K562 (cell line): Measurements from ENCODE around the gene CLCNKA. TPM values are rescaled to one million over a fixed set of nuclear protein-coding genes. Genes with fewer than 3 reads are reported as not detected.
A peak's percentile ranks its signal among the peaks of the same experiment; 100 is the strongest.

ENCODE experiments used
- ATF7 ChIP-seq: fragments of 450-650 bp; IDR thresholded peaks from 2 replicates; pipeline ENCODE4 v1.7.1; 2014; ENCODE audit warnings: mild to moderate bottlenecking, moderate library complexity
- CBX5 ChIP-seq: IDR thresholded peaks from 2 replicates; pipeline ENCODE4 v1.6.1; 2014; ENCODE audit warnings: low read depth, borderline replicate concordance
- KDM4B ChIP-seq, 2 experiments: fragments of 450-650 bp in 1 of 2; sonication (generic) in 1 of 2; IDR thresholded peaks; 2 replicates each; pipeline ENCODE4 v1.6.1; 2016 to 2017; ENCODE audit warnings: borderline replicate concordance in 2 of 2, antibody characterized with exemption in 1 of 2, low read depth in 1 of 2, mild to moderate bottlenecking in 1 of 2
- KLF1 ChIP-seq: fragments of 450-650 bp; IDR thresholded peaks from 2 replicates; pipeline ENCODE4 v1.6.1; 2016; ENCODE audit warnings: missing genetic modification characterization, missing compliant biosample characterization
- RB1 ChIP-seq: fragments of 450-650 bp; IDR thresholded peaks from 2 replicates; pipeline ENCODE4 v1.6.1; 2017; ENCODE audit warnings: low read depth, mild to moderate bottlenecking
- SMC3 ChIP-seq: conservative IDR thresholded peaks from 2 replicates; pipeline ENCODE4 v1.6.1; 2011; ENCODE audit warnings: low read depth, low read length, improper control_type of control experiment; ENCODE audit not compliant: insufficient read depth
- TEAD1 ChIP-seq, 2 experiments: fragments of 450-650 bp in 1 of 2; sonication (generic) in 1 of 2; formaldehyde crosslinking; IDR thresholded peaks; 2 replicates each; pipeline versions ENCODE4 v1.4.0 to v1.8.0; 2020 to 2022; ENCODE audit warnings: mild to moderate bottlenecking in 2 of 2, missing genetic modification reagents in 1 of 2
- TEAD4 ChIP-seq, 2 experiments: sonication (generic) in 1 of 2; formaldehyde crosslinking in 1 of 2; IDR thresholded peaks; 2 replicates each; pipeline versions ENCODE4 v1.6.1 to v1.8.0; 2012 to 2022; ENCODE audit warnings: borderline replicate concordance in 1 of 2, inconsistent platforms in 1 of 2, low read length in 1 of 2, mild to moderate bottlenecking in 1 of 2, missing genetic modification reagents in 1 of 2
- ZNF408 ChIP-seq: fragments of 250-450 bp; sonication (Bioruptor Pico); IDR thresholded peaks from 2 replicates; pipeline ENCODE4 v1.4.0; 2020; ENCODE audit warnings: low read depth, mild to moderate bottlenecking, moderate library complexity
- ZZZ3 ChIP-seq: fragments of 450-650 bp; IDR thresholded peaks from 2 replicates; pipeline ENCODE4 v1.6.1; 2016; ENCODE audit warnings: antibody characterized with exemption, mild to moderate bottlenecking, moderate library complexity
- polyA plus RNA-seq, 8 experiments: library from polyadenylated mRNA; depleted of rRNA in 4 of 8; stranded (reverse) in 5 of 8; unstranded in 3 of 8; fragments of >200 nt; fragmentation: Nextera tagmentation in 2 of 8; fragmentation: Illumina TruSeq in 1 of 8; extraction: Ambion mirVana in 2 of 8; extraction: Trizol in 1 of 8; gene quantifications; 2 replicates each; pipeline versions ENCODE4 v1.2.1 to v1.2.3, GENCODE V29; 2011 to 2014; ENCODE audit warnings: inconsistent platforms in 1 of 8, missing spikeins in 1 of 8
- total RNA-seq, 7 experiments: library from RNA; depleted of rRNA in 6 of 7; stranded (reverse); fragments of >200 nt in 6 of 7; fragmentation: Illumina TruSeq in 2 of 7; extraction: Trizol in 2 of 7; gene quantifications; 2 replicates each; pipeline versions ENCODE4 v1.2.1 to v1.2.3, GENCODE V29; 2011 to 2021; ENCODE audit warnings: low replicate concordance in 1 of 7
- TF ChIP-seq, protein P1 (sequence below), 2 experiments: fragments of 250-450 bp in 1 of 2; fragments of 450-650 bp in 1 of 2; sonication (Bioruptor Pico) in 1 of 2; IDR thresholded peaks; 2 replicates each; pipeline versions ENCODE4 v1.6.1 to v1.8.0; 2016 to 2021; ENCODE audit warnings: mild to moderate bottlenecking in 2 of 2, moderate library complexity in 2 of 2, missing compliant biosample characterization in 1 of 2, missing genetic modification characterization in 1 of 2
- TF ChIP-seq, protein P2 (sequence below), 2 experiments: fragments of 450-650 bp; conservative IDR thresholded peaks; 2 replicates each; pipeline ENCODE4 v1.6.1; 2017; ENCODE audit warnings: mild to moderate bottlenecking in 2 of 2, moderate library complexity in 2 of 2
- TF ChIP-seq, protein P3 (sequence below): fragments of 450-650 bp; IDR thresholded peaks from 2 replicates; pipeline ENCODE4 v1.6.1; 2017; ENCODE audit warnings: antibody characterized with exemption, mild to moderate bottlenecking
- TF ChIP-seq, protein P4 (sequence below): fragments of 450-650 bp; IDR thresholded peaks from 2 replicates; pipeline ENCODE4 v1.6.1; 2016
- TF ChIP-seq, protein P5 (sequence below): sonication (generic); formaldehyde crosslinking; IDR thresholded peaks from 2 replicates; pipeline ENCODE4 v1.8.1; 2022; ENCODE audit warnings: missing genetic modification reagents
- TF ChIP-seq, protein P6 (sequence below): sonication (generic); formaldehyde crosslinking; IDR thresholded peaks from 2 replicates; pipeline ENCODE4 v1.8.0; 2022; ENCODE audit warnings: mild to moderate bottlenecking, missing genetic modification reagents

CLCNKA gene
- total and polyA plus RNA-seq, 9 of the 15 experiments (the other 6 are each of a cell fraction or from before 2014, with no cell fraction given), result 0.03 to 0.37 (median 0.10) TPM; not detected in 3

DNA sequence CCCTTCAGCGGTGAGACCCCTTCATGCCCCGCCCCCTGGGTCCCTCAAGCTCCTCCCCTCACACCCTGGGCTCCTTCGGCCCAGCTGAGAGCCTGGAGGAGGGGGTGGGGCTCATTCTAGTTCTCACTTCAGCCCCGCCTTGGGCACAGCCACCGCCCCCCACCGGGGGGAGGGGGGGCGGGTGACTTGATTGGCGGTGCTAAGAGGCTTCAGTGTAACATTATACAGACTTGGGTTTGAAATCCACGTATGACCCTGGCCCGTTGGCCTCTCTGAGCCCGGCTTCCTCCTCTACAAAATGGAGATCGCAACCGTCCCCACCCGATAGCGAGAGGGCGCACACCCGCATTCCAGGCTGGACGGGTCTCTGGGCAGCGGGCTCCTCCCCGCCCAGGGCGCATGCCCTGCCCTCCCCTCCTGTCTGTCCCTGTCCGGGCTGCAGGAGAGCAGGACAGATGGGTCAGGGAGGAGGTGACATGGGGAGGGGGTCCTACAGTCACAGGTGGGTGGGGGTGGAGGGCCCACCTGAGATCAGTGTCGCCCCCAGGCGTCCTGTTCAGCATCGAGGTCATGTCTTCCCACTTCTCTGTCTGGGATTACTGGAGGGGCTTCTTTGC, 26.8 kb downstream of the CLCNKA start (continued):
- TF ChIP-seq, protein P1, sequence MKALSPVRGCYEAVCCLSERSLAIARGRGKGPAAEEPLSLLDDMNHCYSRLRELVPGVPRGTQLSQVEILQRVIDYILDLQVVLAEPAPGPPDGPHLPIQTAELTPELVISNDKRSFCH (CRISPR knock-in tag; IDR thresholded peaks at IDR 0.05), result no peak
- TF ChIP-seq, protein P1 (tag; IDR thresholded peaks at IDR 0.05), result no peak
- TF ChIP-seq ATF7, result peak; percentile 94
- TF ChIP-seq, protein P2, sequence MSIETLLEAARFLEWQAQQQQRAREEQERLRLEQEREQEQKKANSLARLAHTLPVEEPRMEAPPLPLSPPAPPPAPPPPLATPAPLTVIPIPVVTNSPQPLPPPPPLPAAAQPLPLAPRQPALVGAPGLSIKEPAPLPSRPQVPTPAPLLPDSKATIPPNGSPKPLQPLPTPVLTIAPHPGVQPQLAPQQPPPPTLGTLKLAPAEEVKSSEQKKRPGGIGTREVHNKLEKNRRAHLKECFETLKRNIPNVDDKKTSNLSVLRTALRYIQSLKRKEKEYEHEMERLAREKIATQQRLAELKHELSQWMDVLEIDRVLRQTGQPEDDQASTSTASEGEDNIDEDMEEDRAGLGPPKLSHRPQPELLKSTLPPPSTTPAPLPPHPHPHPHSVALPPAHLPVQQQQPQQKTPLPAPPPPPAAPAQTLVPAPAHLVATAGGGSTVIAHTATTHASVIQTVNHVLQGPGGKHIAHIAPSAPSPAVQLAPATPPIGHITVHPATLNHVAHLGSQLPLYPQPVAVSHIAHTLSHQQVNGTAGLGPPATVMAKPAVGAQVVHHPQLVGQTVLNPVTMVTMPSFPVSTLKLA (conservative IDR thresholded peaks at IDR 0.05), result peak in 1 of 2 experiments; percentile 30; a peak in 1 of 4 replicates
- no peak for TF ChIP-seq CBX5
- TF ChIP-seq RB1, result 0 out of 2 replicates have a peak, but pooled peaks have one; percentile 17
- TF ChIP-seq, protein P3, sequence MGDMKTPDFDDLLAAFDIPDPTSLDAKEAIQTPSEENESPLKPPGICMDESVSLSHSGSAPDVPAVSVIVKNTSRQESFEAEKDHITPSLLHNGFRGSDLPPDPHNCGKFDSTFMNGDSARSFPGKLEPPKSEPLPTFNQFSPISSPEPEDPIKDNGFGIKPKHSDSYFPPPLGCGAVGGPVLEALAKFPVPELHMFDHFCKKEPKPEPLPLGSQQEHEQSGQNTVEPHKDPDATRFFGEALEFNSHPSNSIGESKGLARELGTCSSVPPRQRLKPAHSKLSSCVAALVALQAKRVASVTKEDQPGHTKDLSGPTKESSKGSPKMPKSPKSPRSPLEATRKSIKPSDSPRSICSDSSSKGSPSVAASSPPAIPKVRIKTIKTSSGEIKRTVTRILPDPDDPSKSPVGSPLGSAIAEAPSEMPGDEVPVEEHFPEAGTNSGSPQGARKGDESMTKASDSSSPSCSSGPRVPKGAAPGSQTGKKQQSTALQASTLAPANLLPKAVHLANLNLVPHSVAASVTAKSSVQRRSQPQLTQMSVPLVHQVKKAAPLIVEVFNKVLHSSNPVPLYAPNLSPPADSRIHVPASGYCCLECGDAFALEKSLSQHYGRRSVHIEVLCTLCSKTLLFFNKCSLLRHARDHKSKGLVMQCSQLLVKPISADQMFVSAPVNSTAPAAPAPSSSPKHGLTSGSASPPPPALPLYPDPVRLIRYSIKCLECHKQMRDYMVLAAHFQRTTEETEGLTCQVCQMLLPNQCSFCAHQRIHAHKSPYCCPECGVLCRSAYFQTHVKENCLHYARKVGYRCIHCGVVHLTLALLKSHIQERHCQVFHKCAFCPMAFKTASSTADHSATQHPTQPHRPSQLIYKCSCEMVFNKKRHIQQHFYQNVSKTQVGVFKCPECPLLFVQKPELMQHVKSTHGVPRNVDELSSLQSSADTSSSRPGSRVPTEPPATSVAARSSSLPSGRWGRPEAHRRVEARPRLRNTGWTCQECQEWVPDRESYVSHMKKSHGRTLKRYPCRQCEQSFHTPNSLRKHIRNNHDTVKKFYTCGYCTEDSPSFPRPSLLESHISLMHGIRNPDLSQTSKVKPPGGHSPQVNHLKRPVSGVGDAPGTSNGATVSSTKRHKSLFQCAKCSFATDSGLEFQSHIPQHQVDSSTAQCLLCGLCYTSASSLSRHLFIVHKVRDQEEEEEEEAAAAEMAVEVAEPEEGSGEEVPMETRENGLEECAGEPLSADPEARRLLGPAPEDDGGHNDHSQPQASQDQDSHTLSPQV, result 0 out of 2 replicates have a peak, but pooled peaks have one; percentile 17
- TF ChIP-seq, protein P4, sequence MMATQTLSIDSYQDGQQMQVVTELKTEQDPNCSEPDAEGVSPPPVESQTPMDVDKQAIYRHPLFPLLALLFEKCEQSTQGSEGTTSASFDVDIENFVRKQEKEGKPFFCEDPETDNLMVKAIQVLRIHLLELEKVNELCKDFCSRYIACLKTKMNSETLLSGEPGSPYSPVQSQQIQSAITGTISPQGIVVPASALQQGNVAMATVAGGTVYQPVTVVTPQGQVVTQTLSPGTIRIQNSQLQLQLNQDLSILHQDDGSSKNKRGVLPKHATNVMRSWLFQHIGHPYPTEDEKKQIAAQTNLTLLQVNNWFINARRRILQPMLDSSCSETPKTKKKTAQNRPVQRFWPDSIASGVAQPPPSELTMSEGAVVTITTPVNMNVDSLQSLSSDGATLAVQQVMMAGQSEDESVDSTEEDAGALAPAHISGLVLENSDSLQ, result peak; percentile 83
- no peak for TF ChIP-seq ZNF408 (CRISPR knock-in tag)
- TF ChIP-seq KLF1 (tag), result no peak
- TF ChIP-seq TEAD1 (CRISPR knock-in tag; IDR thresholded peaks at IDR 0.05), result peak; percentile 84 to 99
- TF ChIP-seq, protein P5, sequence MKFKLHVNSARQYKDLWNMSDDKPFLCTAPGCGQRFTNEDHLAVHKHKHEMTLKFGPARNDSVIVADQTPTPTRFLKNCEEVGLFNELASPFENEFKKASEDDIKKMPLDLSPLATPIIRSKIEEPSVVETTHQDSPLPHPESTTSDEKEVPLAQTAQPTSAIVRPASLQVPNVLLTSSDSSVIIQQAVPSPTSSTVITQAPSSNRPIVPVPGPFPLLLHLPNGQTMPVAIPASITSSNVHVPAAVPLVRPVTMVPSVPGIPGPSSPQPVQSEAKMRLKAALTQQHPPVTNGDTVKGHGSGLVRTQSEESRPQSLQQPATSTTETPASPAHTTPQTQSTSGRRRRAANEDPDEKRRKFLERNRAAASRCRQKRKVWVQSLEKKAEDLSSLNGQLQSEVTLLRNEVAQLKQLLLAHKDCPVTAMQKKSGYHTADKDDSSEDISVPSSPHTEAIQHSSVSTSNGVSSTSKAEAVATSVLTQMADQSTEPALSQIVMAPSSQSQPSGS (CRISPR knock-in tag), result no peak
- TF ChIP-seq SMC3, result no peak
- TF ChIP-seq ZZZ3, result no peak
- TF ChIP-seq KDM4B (IDR thresholded peaks at IDR 0.05; ENCODE audit: borderline replicate concordance in 2 of 2, low read depth in 1 of 2), result peak in 1 of 2 experiments; percentile 64; a peak in 1 of 4 replicates
- TF ChIP-seq, protein P6, sequence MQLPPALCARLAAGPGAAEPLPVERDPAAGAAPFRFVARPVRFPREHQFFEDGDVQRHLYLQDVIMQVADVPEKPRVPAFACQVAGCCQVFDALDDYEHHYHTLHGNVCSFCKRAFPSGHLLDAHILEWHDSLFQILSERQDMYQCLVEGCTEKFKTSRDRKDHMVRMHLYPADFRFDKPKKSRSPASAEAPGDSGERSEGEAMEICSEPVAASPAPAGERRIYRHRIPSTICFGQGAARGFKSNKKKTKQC (CRISPR knock-in tag), result 0 out of 2 replicates have a peak, but pooled peaks have one; percentile 34
- peak; percentile 78 for TF ChIP-seq TEAD4 (IDR thresholded peaks at IDR 0.05; ENCODE audit: low read length)
- peak; percentile 90 for TF ChIP-seq TEAD4 (CRISPR knock-in tag; IDR thresholded peaks at IDR 0.05; ENCODE audit: borderline replicate concordance)
